Measurements from ENCODE around the gene TCF25.
"Not testable (repeated sequence)": the region's sequence is repeated elsewhere in the genome, so short reads cannot be mapped to it uniquely, and the experiment has no call there.

The TCF25 gene

DNA sequence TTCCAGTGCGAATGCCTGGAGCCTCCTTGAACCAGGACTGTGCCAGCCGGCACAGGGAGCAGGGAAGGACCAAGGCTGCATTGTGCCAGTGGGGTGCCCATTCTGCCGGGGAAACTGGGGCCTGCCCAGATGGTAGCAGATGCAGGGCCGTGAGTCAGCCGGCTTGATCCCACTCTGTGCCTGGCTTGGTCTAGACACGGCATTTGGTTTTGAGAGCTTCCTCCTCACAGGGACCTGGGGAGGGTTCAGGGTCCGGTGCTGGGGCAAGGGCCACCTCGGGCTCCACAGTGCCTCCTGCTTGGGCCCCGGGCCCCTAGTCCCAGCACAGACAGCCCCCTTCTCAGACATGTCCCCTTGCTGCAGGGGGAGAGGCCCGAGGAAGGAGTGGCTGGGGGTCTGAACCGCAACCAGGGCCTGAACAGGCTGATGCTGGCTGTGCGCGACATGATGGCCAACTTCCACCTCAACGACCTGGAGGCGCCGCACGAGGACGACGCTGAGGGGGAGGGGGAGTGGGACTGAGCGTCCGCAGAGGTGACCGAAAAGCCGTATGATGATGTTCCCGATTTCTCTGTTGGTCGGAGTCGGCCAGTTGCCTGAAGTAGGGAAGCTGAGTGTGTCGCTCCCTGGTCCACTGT, 37.4 kb downstream of the TCF25 start:
- no peak overlapping the region for H3K4me3 ChIP-seq (replicated peaks in 1 of 2; ENCODE audit: low read depth in 2 of 2, low read length in 2 of 2)
- no peak for DNase-seq (ENCODE audit: low read depth in 2 of 2)
- TF ChIP-seq CTCF (IDR thresholded peaks at IDR 0.05; ENCODE audit: low read depth, low read length), result no peak

DNA sequence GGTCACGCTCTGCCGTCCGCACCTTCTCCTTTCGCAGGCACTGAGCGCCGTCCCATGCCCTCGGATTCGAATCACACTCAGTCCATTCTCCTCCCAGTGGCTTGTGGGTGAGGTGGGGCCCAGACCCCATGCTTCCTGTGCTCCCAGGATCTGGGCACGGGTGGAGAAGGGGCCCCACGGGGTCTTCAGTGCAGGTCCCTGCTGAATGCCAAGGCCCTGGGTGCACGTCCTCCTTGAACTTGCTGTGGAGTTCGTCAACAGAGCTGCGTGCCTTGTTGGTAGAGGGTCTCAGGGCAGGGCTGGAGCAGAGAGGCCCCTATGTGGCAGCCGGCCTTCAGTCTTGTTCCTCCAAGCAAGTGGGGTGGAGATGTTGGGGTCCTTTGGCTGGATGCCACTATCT, 38.0 kb downstream of the TCF25 start:
- H3K4me3 ChIP-seq (replicated peaks in 1 of 2; ENCODE audit: low read depth in 2 of 2, low read length in 2 of 2), result no peak overlapping the region
- no peak for DNase-seq (ENCODE audit: low read depth in 2 of 2)
- TF ChIP-seq CTCF (IDR thresholded peaks at IDR 0.05; ENCODE audit: low read depth, low read length), result no peak

GRCh38 chr16:89912143-89912542, 38.8 kb downstream of the TCF25 start:
- DNase-seq (ENCODE audit: low read depth in 2 of 2), result no peak
- no peak for TF ChIP-seq CTCF (IDR thresholded peaks at IDR 0.05; ENCODE audit: low read depth, low read length)
- H3K4me3 ChIP-seq (replicated peaks in 1 of 2; ENCODE audit: low read depth in 2 of 2, low read length in 2 of 2), result no peak overlapping the region

- H3K4me3 ChIP-seq (replicated peaks in 1 of 2; ENCODE audit: low read depth in 2 of 2, low read length in 2 of 2), result no peak overlapping the region
- DNase-seq (ENCODE audit: low read depth in 2 of 2), result no peak
- no peak for TF ChIP-seq CTCF (IDR thresholded peaks at IDR 0.05; ENCODE audit: low read depth, low read length)
These were observed 39.2 kb downstream of the TCF25 start for GRCh38 chr16:89912627-89913026.

DNA sequence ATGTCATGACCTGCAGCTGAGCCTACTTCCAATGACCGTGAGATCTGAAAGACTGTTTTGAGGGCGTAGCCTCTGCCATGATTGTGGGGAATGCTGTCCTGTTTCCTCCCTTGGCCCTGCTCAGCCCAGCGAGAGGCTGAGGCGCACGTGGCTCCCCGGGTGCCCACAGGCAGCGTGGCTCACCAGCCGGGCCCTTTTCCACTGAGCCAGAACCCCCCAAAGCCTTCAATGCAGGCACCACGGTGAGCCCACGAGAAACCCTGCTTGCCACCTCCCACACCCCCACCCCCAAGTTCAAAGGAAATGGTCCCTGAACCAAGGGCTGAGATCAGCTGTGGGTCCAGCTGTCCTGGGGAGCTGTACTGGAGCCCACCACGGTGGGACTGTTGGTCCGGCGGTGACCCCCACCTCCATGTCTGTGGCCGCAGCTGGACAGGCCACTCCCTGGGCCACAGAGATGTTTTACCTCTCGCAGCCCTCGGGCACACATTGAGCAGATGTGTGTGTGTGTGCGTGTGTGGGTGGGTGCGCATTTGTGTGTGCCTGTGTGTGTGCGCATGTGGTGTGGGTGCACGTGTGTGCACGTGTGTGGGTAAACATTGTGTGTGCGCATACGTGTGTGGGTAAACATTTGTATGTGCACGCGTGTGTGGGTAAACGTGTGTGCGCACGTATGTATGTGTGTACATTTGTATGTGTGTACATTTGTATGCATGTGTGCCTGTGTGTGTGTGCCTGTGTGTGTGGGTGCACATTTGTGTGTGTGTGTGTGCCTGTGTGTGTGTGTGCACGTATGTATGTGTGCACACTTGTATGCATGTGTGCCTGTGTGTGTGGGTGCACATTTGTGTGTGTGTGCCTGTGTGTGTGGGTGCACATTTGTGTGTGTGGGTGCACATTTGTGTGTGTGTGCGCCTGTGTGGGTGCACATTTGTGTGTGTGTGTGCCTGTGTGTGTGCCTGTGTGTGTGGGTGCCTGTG, 40.3 kb downstream of the TCF25 start:
- no peak for TF ChIP-seq CTCF (IDR thresholded peaks at IDR 0.05; ENCODE audit: low read depth, low read length)
- H3K4me3 ChIP-seq (replicated peaks in 1 of 2; ENCODE audit: low read depth in 2 of 2, low read length in 2 of 2), result no peak overlapping the region
- no peak for DNase-seq (ENCODE audit: low read depth in 2 of 2)

DNA sequence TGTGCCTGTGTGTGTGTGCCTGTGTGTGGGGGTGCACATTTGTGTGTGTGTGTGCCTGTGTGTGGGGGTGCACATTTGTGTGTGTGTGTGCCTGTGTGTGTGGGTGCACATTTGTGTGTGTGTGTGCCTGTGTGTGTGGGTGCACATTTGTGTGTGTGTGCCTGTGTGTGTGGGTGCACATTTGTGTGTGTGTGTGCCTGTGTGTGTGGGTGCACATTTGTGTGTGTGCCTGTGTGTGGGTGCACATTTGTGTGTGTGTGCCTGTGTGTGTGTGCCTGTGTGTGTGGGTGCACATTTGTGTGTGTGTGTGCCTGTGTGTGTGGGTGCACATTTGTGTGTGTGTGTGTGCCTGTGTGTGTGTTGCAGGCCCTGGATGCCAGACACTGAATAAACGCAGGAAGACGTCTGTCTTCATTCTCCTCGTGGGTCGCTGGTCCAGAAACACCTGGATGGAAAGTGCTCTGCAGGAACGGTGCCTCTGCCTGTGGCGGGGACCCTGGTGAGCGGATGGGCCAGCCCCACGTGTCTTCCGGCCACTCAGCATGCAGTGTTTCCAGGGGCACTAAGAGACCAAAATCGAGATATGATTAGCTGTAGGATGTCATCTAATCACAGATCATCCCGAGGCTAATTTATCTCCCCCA, 41.4 kb downstream of the TCF25 start:
- H3K4me3 ChIP-seq (replicated peaks in 1 of 2; ENCODE audit: low read depth in 2 of 2, low read length in 2 of 2); DNase-seq (ENCODE audit: low read depth in 2 of 2): not testable (repeated sequence)
